B cell (primary cell): ENCODE measurements around the gene MGAT1. TPM values are rescaled to one million over a fixed set of nuclear protein-coding genes. Genes with fewer than 3 reads are reported as not detected.
A peak's percentile ranks its signal among the peaks of the same experiment; 100 is the strongest.

ENCODE experiments used
- ATAC-seq: fragments of 200-7000 bp; cut with Tn5 transposase; one replicate; pipeline ENCODE4 v1.10.0; 2021; ENCODE audit warnings: low read depth, mild to moderate bottlenecking, moderate number of reproducible peaks, moderate library complexity
- CTCF ChIA-PET: fragments of 350-600 bp; sonication (Branson Sonifier 250); formaldehyde crosslinking; loops from one replicate; lab custom pipeline; 2021; ENCODE audit warnings: antibody characterized with exemption, inconsistent platforms; lab: Charles Lee
- POLR2A ChIA-PET: fragments of 350-600 bp; sonication (Branson Sonifier 250); formaldehyde crosslinking; loops from one replicate; lab custom pipeline; 2021; ENCODE audit warnings: antibody characterized with exemption; lab: Charles Lee
- DNase-seq: peaks from one replicate; pipeline ENCODE4 v3.0.0; 2013
- H2AFZ ChIP-seq: 2 replicates; pipeline ENCODE4 v1.6.1; 2012; ENCODE audit warnings: mild to moderate bottlenecking, low read depth, low read length; ENCODE audit not compliant: insufficient read depth, poor library complexity, severe bottlenecking
- H3K27ac ChIP-seq, 2 donors: 1 replicate in 1 of 2; 2 replicates in 1 of 2; pipeline ENCODE4 v1.5.1; 2012 to 2013; ENCODE audit warnings: low read length in 2 of 2, mild to moderate bottlenecking in 2 of 2, moderate library complexity in 1 of 2
- H3K27me3 ChIP-seq, 4 experiments: fragments of 200-600 bp in 1 of 4; sonication (generic) in 1 of 4; replicated peaks in 1 of 4; 1 replicate in 2 of 4; 2 replicates in 2 of 4; pipeline versions ENCODE4 v1.6.1 to v1.7.0; 2013 to 2016; ENCODE audit warnings: low read length in 3 of 4, mild to moderate bottlenecking in 2 of 4, mixed read lengths in 1 of 4, moderate library complexity in 1 of 4; ENCODE audit not compliant: insufficient read depth in 4 of 4, control insufficient read depth in 3 of 4; ENCODE audit errors: control extremely low read depth in 1 of 4
- H3K36me3 ChIP-seq, 2 experiments: replicated peaks in 1 of 2; 1 replicate in 1 of 2; 2 replicates in 1 of 2; pipeline versions ENCODE4 v1.6.1 to v1.7.1; 2013; ENCODE audit warnings: low read length in 1 of 2; ENCODE audit not compliant: insufficient read depth in 2 of 2, control insufficient read depth in 1 of 2; ENCODE audit errors: control extremely low read depth in 1 of 2, extremely low read depth in 1 of 2
- H3K4me1 ChIP-seq, 2 donors: fragments of 200-600 bp in 1 of 2; sonication (generic) in 1 of 2; 1 replicate in 1 of 2; 2 replicates in 1 of 2; pipeline versions ENCODE4 v1.5.1 to v1.6.1; 2013 to 2017; ENCODE audit warnings: low read length in 2 of 2; ENCODE audit not compliant: control insufficient read depth in 2 of 2, insufficient read depth in 2 of 2
- H3K4me2 ChIP-seq: replicated peaks from 2 replicates; pipeline ENCODE3; 2012; ENCODE audit warnings: mild to moderate bottlenecking, low read depth, low read length; ENCODE audit not compliant: poor library complexity, severe bottlenecking
- H3K4me3 ChIP-seq, 5 experiments: fragments of 200-600 bp in 1 of 5; sonication (generic) in 1 of 5; 1 replicate in 3 of 5; 2 replicates in 2 of 5; pipeline versions ENCODE4 v1.5.1 to v1.7.0; 2011 to 2016; ENCODE audit warnings: low read length in 4 of 5, mild to moderate bottlenecking in 4 of 5, low read depth in 2 of 5, control low read depth in 1 of 5, moderate library complexity in 1 of 5; ENCODE audit not compliant: insufficient read depth in 1 of 5; ENCODE audit errors: control extremely low read depth in 1 of 5, extremely low read depth in 1 of 5
- H3K79me2 ChIP-seq: fragments of 200-600 bp; sonication (generic); one replicate; pipeline ENCODE4 v1.6.0; 2016; ENCODE audit warnings: low read length; ENCODE audit not compliant: control insufficient read depth, insufficient read depth
- H3K9ac ChIP-seq: fragments of 200-600 bp; sonication (generic); 2 replicates; pipeline ENCODE4 v1.6.1; 2017; ENCODE audit warnings: mild to moderate bottlenecking, low read length, moderate library complexity
- H3K9me3 ChIP-seq, 3 donors: one replicate each; pipeline versions ENCODE4 v1.6.1 to v1.7.1; 2013; ENCODE audit warnings: low read length in 2 of 3; ENCODE audit not compliant: control insufficient read depth in 2 of 3, insufficient read depth in 1 of 3; ENCODE audit errors: control extremely low read depth in 1 of 3
- H4K20me1 ChIP-seq: 2 replicates; pipeline ENCODE4 v1.6.0; 2012; ENCODE audit warnings: mild to moderate bottlenecking, low read length; ENCODE audit not compliant: insufficient read depth, control insufficient read depth, poor library complexity, severe bottlenecking
- H3K27ac Mint-ChIP-seq: one replicate; pipeline ENCODE4 v1.8.0; 2021; ENCODE audit warnings: mixed read lengths
- H3K27me3 Mint-ChIP-seq: one replicate; pipeline ENCODE4 v1.8.0; 2021; ENCODE audit warnings: mixed read lengths
- H3K4me1 Mint-ChIP-seq: one replicate; pipeline ENCODE4 v1.8.0; 2021; ENCODE audit warnings: mixed read lengths
- H3K4me3 Mint-ChIP-seq: one replicate; pipeline ENCODE4 v1.8.0; 2021; ENCODE audit warnings: mixed read lengths
- H3K9me3 Mint-ChIP-seq: one replicate; pipeline ENCODE4 v1.8.0; 2022; ENCODE audit warnings: mixed read lengths; ENCODE audit not compliant: insufficient read depth
- CTCF ChIP-seq: fragments of 200-600 bp; IDR thresholded peaks from one replicate; pipeline ENCODE4 v1.8.0; 2022; ENCODE audit warnings: antibody characterized with exemption, mild to moderate bottlenecking
- EZH2 ChIP-seq: IDR thresholded peaks from 2 replicates; pipeline ENCODE4 v1.6.1; 2012; ENCODE audit warnings: borderline replicate concordance, low read depth, mild to moderate bottlenecking, moderate library complexity, low read length; ENCODE audit not compliant: insufficient read depth, poor library complexity, severe bottlenecking
- WGBS: methylation state at CpG from one replicate; pipeline ENCODE4 v1.1.5; 2013; ENCODE audit warnings: missing lambda C conversion rate; ENCODE audit not compliant: insufficient coverage; 5-methylcytosine and 5-hydroxymethylcytosine counted together
- intact Hi-C: fragments of 100-400 bp; cut with micrococcal nuclease; formaldehyde crosslinking; loops from one replicate; pipeline ENCODE4 v1.10.0; 2022
- polyA plus RNA-seq: library from polyadenylated mRNA; depleted of rRNA; stranded (reverse); fragments of >200 nt; gene quantifications from 2 replicates; pipeline ENCODE4 v1.2.3, GENCODE V29; 2012
- total RNA-seq, 2 donors: library from RNA; stranded (reverse); fragments of 120-200 nt in 1 of 2; gene quantifications; 1 replicate in 1 of 2; 2 replicates in 1 of 2; pipeline versions ENCODE4 v1.2.3 to v1.2.4, GENCODE V29; 2013 to 2022

MGAT1 gene
- total and polyA plus RNA-seq, 2 donors (not counting 1 experiment from before 2014, with no cell fraction given), result 81.2 to 140 TPM

GRCh38 chr5:180810210-180810958, 7.8 kb upstream of the MGAT1 start:
- Histone ChIP-seq H3K9me3 (no peaks in the 10 kb centered on the region), H2AFZ (peak overlapping the region; percentile 97), H3K4me3 (peak overlapping the region; percentile 47 to 94 (median 71)), H3K27me3 (no peaks in the 10 kb centered on the region), H3K4me1 (peaks cover 52 to 60% of the 10 kb centered on the region in 2 donors), H4K20me1 (no peaks in the 10 kb centered on the region), H3K4me2 (peak overlapping the region; percentile 90), H3K79me2 (peaks cover 33% of the 10 kb centered on the region), H3K36me3 (peaks cover 0 to 2% of the 10 kb centered on the region in 2 experiments), H3K9ac (peak overlapping the region; percentile 93), H3K27ac (peak overlapping the region; percentile 81 to 91)
- ChIA-PET CTCF (interaction anchor here (0.6 to 5.1 kb wide), 3 partner anchors 21 to 378 kb away, joined by 3 to 47 read pairs (median 3); no protein-coding TSS in a partner anchor), POLR2A (interaction anchor here (0.5 to 4.9 kb wide), 17 partner anchors 8 to 451 kb away, joined by 3 to 79 read pairs (median 5); partner anchors contain the start of genes MGAT1, TRIM41 and ZFP62)
- TF ChIP-seq EZH2, result no peak
- TF ChIP-seq CTCF, result no peak
- peak overlapping the region; percentile 88 for H3K4me3 Mint-ChIP-seq
- under 1% methylated on average over 59 of the region's 66 CpGs for whole genome bisulfite sequencing
- no peaks in the 10 kb centered on the region for H3K27me3 Mint-ChIP-seq
- peaks cover 67% of the 10 kb centered on the region for H3K4me1 Mint-ChIP-seq
- ATAC-seq, result peak; percentile 82
- intact Hi-C loops, result loop anchor here (1.0 to 2.0 kb wide), 4 partner anchors 8 to 51 kb away; partner anchors contain the start of genes MGAT1 and ZFP62
- peak overlapping the region; percentile 95 for H3K27ac Mint-ChIP-seq
- DNase-seq, result peak; percentile 99
- no peaks in the 10 kb centered on the region for H3K9me3 Mint-ChIP-seq
